Measurements from ENCODE around the gene DMRT3.

DNA sequence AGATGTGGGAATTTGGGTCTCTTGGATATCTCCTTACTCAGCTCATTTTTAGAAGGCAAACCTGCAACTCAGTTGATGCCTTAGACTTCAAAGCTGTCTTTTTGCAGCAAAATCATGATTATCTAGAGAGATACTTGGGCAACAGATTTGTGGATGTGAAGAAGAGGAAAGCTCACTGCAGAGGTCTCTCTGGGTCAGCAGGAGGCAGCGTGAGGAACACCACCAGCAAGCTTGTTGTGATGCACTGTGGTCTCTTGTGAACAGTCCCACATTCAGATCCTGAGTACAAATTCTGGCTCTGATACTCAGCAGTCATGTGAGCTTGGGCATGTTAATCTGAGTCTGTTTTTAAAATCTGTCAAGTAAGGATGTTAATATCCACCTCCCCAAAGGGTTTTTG, 26.3 kb upstream of the DMRT3 start:
- TF ChIP-seq, protein P1, sequence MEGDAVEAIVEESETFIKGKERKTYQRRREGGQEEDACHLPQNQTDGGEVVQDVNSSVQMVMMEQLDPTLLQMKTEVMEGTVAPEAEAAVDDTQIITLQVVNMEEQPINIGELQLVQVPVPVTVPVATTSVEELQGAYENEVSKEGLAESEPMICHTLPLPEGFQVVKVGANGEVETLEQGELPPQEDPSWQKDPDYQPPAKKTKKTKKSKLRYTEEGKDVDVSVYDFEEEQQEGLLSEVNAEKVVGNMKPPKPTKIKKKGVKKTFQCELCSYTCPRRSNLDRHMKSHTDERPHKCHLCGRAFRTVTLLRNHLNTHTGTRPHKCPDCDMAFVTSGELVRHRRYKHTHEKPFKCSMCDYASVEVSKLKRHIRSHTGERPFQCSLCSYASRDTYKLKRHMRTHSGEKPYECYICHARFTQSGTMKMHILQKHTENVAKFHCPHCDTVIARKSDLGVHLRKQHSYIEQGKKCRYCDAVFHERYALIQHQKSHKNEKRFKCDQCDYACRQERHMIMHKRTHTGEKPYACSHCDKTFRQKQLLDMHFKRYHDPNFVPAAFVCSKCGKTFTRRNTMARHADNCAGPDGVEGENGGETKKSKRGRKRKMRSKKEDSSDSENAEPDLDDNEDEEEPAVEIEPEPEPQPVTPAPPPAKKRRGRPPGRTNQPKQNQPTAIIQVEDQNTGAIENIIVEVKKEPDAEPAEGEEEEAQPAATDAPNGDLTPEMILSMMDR (IDR thresholded peaks at IDR 0.05): peak; percentile 18
- no peak for TF ChIP-seq EZH2phosphoT487 (IDR thresholded peaks at IDR 0.05)
